HG02970 (cell line): ENCODE measurements around the gene HP1BP3.
"Not testable (repeated sequence)": the region's sequence is repeated elsewhere in the genome, so short reads cannot be mapped to it uniquely, and the experiment has no call there.

Experiments
- ATAC-seq: cut with Tn5 transposase; IDR thresholded peaks from one replicate; pipeline ENCODE4 v1.9.1; 2021; ENCODE audit warnings: mild to moderate bottlenecking, moderate library complexity, moderate number of reproducible peaks; ENCODE audit not compliant: unreplicated experiment, low FRiP score

The HP1BP3 gene, protein sequence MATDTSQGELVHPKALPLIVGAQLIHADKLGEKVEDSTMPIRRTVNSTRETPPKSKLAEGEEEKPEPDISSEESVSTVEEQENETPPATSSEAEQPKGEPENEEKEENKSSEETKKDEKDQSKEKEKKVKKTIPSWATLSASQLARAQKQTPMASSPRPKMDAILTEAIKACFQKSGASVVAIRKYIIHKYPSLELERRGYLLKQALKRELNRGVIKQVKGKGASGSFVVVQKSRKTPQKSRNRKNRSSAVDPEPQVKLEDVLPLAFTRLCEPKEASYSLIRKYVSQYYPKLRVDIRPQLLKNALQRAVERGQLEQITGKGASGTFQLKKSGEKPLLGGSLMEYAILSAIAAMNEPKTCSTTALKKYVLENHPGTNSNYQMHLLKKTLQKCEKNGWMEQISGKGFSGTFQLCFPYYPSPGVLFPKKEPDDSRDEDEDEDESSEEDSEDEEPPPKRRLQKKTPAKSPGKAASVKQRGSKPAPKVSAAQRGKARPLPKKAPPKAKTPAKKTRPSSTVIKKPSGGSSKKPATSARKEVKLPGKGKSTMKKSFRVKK

GRCh38 chr1:20787029-20787839, at the start of gene HP1BP3:
TSS of gene HP1BP3 (minus strand) at chr1:20787307. CDS start at chr1:20780440, 6,867 bp downstream.
- peak; percentile 61 for ATAC-seq

DNA sequence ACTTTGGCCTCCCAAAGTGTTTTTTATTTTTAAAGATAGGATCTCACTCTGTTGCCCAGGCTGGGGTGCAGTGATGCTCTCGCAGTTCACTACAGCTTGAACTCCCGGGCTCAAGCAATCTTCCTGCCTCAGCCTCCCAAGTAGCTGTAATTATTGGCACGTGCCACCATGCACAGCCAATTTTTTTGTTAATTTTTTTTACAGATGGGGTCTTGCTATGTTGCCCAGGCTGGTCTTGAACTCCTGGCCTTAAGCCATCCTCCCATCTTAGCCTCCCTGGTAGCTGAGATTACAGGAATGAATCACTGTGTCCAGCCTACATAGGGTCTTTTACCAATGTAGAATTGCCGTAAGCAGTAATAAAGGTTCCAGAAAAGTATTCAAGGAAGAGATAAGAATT, 49.1 kb upstream of the HP1BP3 start:
- ATAC-seq = no peak

DNA sequence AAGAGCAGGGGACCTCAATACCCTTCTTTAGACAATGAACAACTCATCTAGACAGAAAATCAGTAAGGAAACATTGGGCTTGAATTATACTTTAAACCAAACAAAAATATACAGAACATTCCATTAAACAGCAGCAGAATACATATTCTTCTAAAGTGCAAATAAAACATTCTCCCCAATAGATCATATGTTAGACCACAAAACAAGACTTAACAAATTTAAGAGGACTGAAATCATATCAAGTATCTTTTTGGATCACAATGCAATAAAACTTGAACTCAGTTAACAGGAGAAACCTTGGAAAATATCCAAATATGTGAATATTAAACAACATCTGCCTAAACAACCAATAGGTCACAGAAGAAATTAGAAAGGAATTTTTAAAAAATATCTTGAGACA, 47.7 kb upstream of the HP1BP3 start:
- no peak for ATAC-seq

DNA sequence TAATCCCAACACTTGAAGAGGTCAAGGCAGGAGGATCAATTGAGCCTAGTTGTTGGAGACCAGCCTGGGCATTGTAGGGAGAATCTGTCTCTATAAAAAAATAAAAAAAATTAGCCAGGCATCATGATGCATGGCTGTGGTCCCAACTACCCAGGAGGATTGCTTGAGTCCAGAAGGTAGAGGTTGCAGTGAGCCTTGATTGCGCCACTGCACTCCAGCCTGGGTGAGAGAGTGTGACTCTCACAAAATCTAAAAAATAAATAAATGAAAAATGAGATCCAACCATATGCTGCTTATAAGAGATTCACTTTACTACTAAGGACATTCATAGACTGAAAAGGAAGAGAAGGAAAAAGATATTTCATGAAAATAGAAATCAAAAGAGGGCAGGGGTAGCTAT, 47.1 kb upstream of the HP1BP3 start:
- no peak for ATAC-seq

- ATAC-seq = no peak
Observed at GRCh38 chr1:20830378-20830777, 43.3 kb upstream of the HP1BP3 start.

GRCh38 chr1:20829946-20830345, 42.8 kb upstream of the HP1BP3 start:
- no peak for ATAC-seq

DNA sequence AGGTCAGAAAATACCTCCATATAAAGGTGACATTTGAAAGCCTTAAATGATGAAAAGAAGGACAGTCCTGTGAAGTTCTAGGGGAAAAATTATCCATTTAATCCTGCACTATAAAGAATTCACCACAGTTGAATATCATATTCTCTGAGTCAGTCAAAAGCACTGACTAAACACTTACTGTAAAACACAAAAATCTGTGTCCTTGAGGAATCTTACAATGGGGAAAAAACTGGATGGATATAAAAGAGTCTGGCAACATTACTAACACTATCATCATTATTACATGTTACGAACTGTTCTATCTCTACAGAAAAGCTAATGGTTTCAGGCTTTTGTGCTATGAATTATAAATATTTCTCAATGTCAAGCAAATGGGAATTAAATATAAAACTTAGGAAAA, 42.4 kb upstream of the HP1BP3 start:
- no peak for ATAC-seq

- no peak for ATAC-seq
Observed at GRCh38 chr1:20823845-20824244, 36.7 kb upstream of the HP1BP3 start.

DNA sequence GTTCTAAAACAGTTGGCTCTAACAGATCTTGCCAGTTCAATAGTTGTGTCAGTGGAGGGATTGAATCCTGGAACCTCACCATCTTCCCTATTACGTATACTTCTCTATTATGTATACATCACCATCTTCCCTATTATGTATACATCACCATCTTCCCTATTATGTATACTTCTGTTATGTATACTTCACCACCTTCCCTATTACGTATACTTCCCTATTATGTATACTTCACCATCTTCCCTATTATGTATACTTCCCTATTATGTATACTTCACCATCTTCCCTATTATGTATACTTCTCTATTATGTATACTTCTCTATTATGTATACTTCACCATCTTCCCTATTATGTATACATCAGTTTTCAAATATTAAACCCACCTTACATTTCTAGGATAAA, 34.4 kb upstream of the HP1BP3 start:
- ATAC-seq = no peak

- no peak for ATAC-seq
Observed at GRCh38 chr1:20819818-20820217, 32.7 kb upstream of the HP1BP3 start.

DNA sequence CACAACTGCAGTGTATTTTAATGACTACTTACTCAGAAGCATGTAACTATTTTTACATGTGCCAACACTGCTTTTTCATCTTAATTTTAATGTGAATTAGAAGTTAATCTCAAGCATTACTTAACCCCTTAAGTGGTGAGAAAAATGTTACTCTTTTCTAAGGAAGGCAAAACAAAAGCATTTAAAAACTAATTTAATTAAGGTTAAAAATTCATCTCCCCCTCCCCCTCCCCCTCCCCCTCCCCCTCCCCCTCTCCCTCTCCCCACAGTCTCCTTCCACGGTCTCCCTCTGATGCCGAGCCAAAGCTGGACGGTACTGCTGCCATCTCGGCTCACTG, 27.4 kb upstream of the HP1BP3 start:
- no peak for ATAC-seq

- ATAC-seq = no peak
Observed at GRCh38 chr1:20811916-20812315, 24.8 kb upstream of the HP1BP3 start.

DNA sequence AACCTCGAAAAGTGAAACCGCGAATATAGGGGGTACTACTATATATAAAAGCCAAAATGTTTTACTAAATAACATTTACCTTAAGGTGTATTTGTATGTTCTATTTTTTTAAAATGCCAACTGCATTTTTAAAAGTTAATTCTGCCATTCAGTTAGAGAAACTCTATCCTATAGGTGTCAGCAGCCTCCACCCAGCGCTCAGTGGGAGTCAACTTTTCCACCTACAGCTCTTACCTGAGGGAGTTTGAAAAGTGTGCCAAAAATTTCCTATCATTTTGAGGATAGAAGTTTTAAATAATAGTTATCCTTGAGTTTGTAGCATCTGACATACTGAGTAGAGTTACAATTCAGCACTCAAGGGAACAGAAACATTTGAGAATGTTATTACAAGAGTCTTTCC, 6.1 kb upstream of the HP1BP3 start:
- no peak for ATAC-seq

- ATAC-seq = no peak
Observed at GRCh38 chr1:20792196-20792595, 5.1 kb upstream of the HP1BP3 start.

DNA sequence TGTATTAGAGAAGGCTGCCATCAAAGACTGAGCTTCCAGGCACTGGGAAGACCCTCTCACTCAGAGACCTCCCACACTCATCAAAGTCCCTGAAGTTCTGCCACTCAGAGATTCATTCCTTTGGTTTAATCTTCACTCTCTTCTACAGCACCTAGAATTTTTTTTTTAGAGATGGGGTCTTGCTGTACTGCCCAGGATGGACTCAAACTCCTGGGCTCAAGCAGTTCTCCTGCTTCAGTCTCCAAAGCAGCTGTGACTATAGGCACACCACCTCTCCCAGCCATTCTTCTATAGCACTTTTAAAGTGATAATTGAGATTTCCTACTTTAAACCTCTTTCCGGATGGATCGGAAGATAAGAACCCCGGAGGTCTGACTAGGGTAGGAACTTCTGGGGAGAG, 3.7 kb upstream of the HP1BP3 start:
- ATAC-seq = no peak

GRCh38 chr1:20789598-20789997, 2.5 kb upstream of the HP1BP3 start:
- not testable (repeated sequence) for ATAC-seq

- ATAC-seq = no peak
Observed at GRCh38 chr1:20787840-20788795, 1.0 kb upstream of the HP1BP3 start.

- ATAC-seq = peak; percentile 85
Observed at GRCh38 chr1:20786253-20787028, 666 bp downstream of the HP1BP3 start.

DNA sequence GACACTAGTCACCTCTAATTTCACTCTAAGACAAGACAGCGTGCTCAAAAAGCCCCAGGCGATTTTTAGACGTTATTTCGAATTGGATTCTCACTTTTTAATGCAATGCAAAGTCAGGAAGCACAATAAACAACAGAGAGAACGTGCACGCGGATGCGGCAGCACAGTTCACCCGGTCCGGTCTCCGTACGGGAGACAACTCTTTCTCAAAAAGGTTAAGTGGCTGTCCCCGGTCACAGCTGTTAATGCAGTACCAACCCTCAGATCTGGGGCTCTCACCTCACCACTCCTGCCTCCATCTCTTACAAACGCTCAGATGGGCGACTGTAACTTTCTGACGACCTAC, 1.2 kb downstream of the HP1BP3 start:
- ATAC-seq = no peak

DNA sequence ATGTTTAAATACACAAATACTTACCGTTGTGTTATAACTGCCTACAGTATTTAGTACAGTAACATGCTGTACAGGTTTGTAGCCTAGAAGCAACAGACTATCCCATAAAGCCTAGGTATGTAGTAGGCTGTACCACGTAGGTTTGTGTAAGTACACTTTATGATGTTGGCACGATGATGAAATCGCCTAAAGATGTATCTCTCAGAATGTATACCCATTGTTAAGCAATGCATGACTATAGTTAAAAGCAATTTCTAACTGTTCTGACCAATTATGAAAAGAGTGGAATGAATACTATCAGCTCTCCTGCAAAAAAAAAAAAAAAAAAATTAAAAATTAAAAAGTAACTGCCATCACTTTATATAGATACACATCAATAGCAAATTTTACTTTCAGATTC, 11.4 kb downstream of the HP1BP3 start:
- no peak for ATAC-seq
